ENCODE data around the gene SEMG2. TPM values are rescaled to one million over a fixed set of nuclear protein-coding genes. Genes with fewer than 3 reads are reported as not detected.

SEMG2 gene
- polyA plus RNA-seq, 1 experiment: not detected

Other genes with a start within 250 kb of the SEMG2 start
- gene KCNS1, start 120.2 kb upstream of the SEMG2 start, polyA plus RNA-seq (2011; rRNA removed): 0.30 and 0.31 TPM in 2 replicates
- gene WFDC5, start 106.2 kb upstream of the SEMG2 start, polyA plus RNA-seq (2011; rRNA removed): not detected in 2 replicates
- not detected in 2 replicates for gene WFDC12, start 96.9 kb upstream of the SEMG2 start, polyA plus RNA-seq (2011; rRNA removed)
- not detected in 2 replicates for gene PI3, start 46.5 kb upstream of the SEMG2 start, polyA plus RNA-seq (2011; rRNA removed)
- gene SEMG1, start 14.3 kb upstream of the SEMG2 start, polyA plus RNA-seq (2011; rRNA removed): not detected in 2 replicates
- not detected in 2 replicates for gene SLPI, start 33.2 kb downstream of the SEMG2 start, polyA plus RNA-seq (2011; rRNA removed)
- not detected in 2 replicates for gene RBPJL, start 85.5 kb downstream of the SEMG2 start, polyA plus RNA-seq (2011; rRNA removed)
- 0.04 TPM in 1 of 2 replicates, not detected in the other for gene MATN4, start 86.9 kb downstream of the SEMG2 start, polyA plus RNA-seq (2011; rRNA removed)
- 177 and 204 TPM in 2 replicates for gene SDC4, start 127.1 kb downstream of the SEMG2 start, polyA plus RNA-seq (2011; rRNA removed)
- gene SYS1, start 141.8 kb downstream of the SEMG2 start, polyA plus RNA-seq (2011; rRNA removed): 25.1 and 33.4 TPM in 2 replicates
- not detected in 2 replicates for gene TP53TG5, start 157.0 kb downstream of the SEMG2 start, polyA plus RNA-seq (2011; rRNA removed)
- 12.8 and 13.8 TPM in 2 replicates for gene DBNDD2, start 186.9 kb downstream of the SEMG2 start, polyA plus RNA-seq (2011; rRNA removed)
- gene PIGT, start 194.8 kb downstream of the SEMG2 start, polyA plus RNA-seq (2011; rRNA removed): 114 and 140 TPM in 2 replicates
- gene WFDC2, start 248.4 kb downstream of the SEMG2 start, polyA plus RNA-seq (2011; rRNA removed): not detected in 2 replicates